GM18951 (cell line): Measurements from ENCODE around the gene MTFR2.

Source experiments
- POLR2A ChIP-seq: IDR thresholded peaks from 4 replicates; pipeline ENCODE4 v1.6.1; 2011; ENCODE audit warnings: mild to moderate bottlenecking; ENCODE audit not compliant: insufficient read length, insufficient read depth; ENCODE audit errors: extremely low read depth
- in situ Hi-C: fragments of 300-500 bp; cut with MboI; formaldehyde crosslinking; loops from one replicate; pipeline ENCODE4 v1.12.0; 2022; ENCODE audit warnings: low sequenced_read_pairs, mixed read lengths, inconsistent platforms; ENCODE audit not compliant: unreplicated experiment

The MTFR2 gene

GRCh38 chr6:136253734-136254133 is 3.6 kb upstream of the MTFR2 start:
- in situ Hi-C loops, result no loop called here

DNA sequence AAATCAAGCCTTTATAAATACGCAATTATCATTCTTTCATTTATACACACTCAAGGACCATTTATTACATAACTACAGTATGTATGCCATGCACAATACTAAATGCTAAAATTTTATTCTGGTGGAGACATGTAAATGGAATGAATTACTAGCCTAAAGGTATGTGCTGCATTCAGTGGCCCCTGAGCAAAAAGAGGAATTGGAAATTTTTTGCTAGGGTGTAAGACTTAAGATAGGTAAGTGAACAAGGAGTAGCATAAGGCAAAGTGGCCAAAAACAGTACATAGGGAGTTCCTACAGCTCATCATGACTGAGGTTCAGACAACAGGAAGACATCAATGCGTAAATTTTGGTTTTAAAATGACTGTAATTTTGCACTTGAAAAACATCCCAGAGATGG is 2.3 kb upstream of the MTFR2 start:
- TF ChIP-seq POLR2A, result no peak
- in situ Hi-C loops, result no loop called here

More at GRCh38 chr6:136253734-136254133, 3.6 kb upstream of the MTFR2 start:
- TF ChIP-seq POLR2A, result no peak

DNA sequence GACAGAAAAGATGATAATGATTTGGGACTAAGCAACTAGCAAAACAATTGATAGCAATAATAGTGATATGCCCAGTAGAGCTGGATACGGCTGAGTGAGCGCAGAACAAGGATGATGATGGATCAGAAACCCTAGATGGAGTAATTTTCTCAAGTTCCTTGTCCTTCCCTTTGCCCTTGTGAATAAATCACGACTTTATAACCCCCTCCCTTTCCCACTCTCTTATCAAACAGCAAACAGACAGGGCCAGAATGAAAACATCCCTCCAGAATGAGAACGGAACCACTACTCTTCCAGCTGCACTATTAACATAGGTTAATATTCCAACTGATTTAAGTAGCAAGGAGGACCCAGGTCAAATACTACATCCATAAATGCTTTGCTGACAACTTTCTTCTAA is 1.3 kb upstream of the MTFR2 start:
- no peak for TF ChIP-seq POLR2A

DNA sequence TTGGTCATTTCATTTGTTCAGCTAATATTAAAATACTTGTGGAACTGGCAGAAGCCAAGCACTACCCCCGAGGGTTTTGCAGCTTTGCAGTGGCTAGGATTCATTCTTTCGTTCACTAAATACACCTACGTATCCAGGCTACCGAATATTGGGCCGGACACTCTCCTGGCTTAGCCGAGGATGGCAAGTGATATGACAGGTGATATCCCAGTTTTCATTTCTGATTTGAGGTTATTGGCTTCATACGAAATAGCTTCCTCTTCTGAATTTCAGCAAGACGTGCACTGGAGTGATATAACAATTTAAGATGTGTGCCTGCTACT is 536 bp upstream of the MTFR2 start:
- no peak for TF ChIP-seq POLR2A
- in situ Hi-C loops, result no loop called here

More for the DNA sequence above, 1.3 kb upstream of the MTFR2 start:
- in situ Hi-C loops, result no loop called here

- TF ChIP-seq POLR2A, result no peak
Observed at GRCh38 chr6:136249336-136249735, 775 bp downstream of the MTFR2 start.

GRCh38 chr6:136244061-136244616 is 6.0 kb downstream of the MTFR2 start:
- in situ Hi-C loops, result loop anchor here (25.0 kb wide), 1 partner anchor 707 kb away; no protein-coding TSS in a partner anchor
- TF ChIP-seq POLR2A, result no peak

More at GRCh38 chr6:136249336-136249735, 775 bp downstream of the MTFR2 start:
- in situ Hi-C loops, result loop anchor here (25.0 kb wide), 1 partner anchor 712 kb away; no protein-coding TSS in a partner anchor

DNA sequence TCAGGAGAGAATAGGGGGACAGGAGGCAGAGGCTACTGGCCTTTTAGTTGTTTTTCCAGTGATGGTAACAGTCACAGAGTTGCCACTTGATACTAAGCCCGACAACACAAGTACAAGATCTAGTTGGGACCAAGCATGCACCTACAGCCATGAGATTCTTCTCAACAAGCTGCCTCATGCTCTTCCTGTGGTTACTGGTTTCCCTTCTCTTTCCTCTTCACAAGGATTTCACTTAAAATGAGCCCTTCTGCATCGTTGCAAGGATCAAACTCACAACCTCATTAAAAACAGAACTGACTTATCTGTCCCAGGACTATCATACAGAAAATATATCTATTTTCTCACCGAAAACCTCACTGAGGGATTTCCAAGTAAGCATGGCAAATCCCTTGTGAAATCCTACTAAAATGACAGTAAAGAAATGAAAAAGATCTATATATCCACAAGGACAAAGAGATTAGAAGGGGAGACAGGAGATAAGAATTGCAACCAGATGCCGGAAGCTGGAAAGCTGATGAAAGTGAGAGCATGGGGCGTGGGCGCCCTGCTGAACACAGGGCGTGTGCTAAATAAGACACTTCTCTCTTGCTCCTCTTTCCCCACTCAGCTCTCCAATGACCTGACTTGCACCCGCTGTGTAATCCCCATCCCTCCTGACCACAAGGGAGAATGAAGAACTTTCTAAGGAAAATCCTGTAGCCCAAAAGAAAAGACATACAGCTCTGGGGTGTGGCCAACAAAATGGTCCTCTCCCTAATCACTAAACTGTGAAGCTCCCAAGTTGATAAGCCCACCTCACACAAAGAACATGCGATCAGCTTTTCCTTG is 13.4 kb downstream of the MTFR2 start:
- TF ChIP-seq POLR2A, result no peak
- in situ Hi-C loops, result loop anchor here (25.0 kb wide), 1 partner anchor 699 kb away; no protein-coding TSS in a partner anchor

GRCh38 chr6:136235233-136235564 is 14.9 kb downstream of the MTFR2 start:
- in situ Hi-C loops, result loop anchor here (25.0 kb wide), 1 partner anchor 698 kb away; no protein-coding TSS in a partner anchor
- TF ChIP-seq POLR2A, result no peak

- no peak for TF ChIP-seq POLR2A
- in situ Hi-C loops, result loop anchor here (25.0 kb wide), 1 partner anchor 695 kb away; no protein-coding TSS in a partner anchor
Observed at GRCh38 chr6:136232701-136233100, 17.4 kb downstream of the MTFR2 start.

- in situ Hi-C loops, result loop anchor here (25.0 kb wide), 1 partner anchor 693 kb away; no protein-coding TSS in a partner anchor
- no peak for TF ChIP-seq POLR2A
Observed at GRCh38 chr6:136230219-136230853, 19.8 kb downstream of the MTFR2 start.

GRCh38 chr6:136228814-136229213 is 21.3 kb downstream of the MTFR2 start:
- no peak for TF ChIP-seq POLR2A
- in situ Hi-C loops, result loop anchor here (25.0 kb wide), 1 partner anchor 692 kb away; no protein-coding TSS in a partner anchor

- in situ Hi-C loops, result loop anchor here (25.0 kb wide), 1 partner anchor 690 kb away; no protein-coding TSS in a partner anchor
- TF ChIP-seq POLR2A, result no peak
Observed at GRCh38 chr6:136226674-136227377, 23.3 kb downstream of the MTFR2 start.
